GM23248 (cell line): ENCODE measurements around the gene HOXD13.

Source experiments
- EZH2 ChIP-seq: fragments of 200-600 bp; sonication (generic); IDR thresholded peaks from 2 replicates; pipeline ENCODE4 v1.6.1; 2018; ENCODE audit warnings: antibody characterized with exemption, mild to moderate bottlenecking; ENCODE audit not compliant: insufficient read depth, poor library complexity, severe bottlenecking
- EZH2phosphoT487 ChIP-seq: fragments of 200-600 bp; sonication (generic); IDR thresholded peaks from 2 replicates; pipeline ENCODE4 v1.6.1; 2018; ENCODE audit warnings: antibody characterized with exemption, moderate library complexity, mild to moderate bottlenecking, low read depth; ENCODE audit not compliant: insufficient read depth

- TF ChIP-seq EZH2phosphoT487 (no peak), EZH2 (no peak)
Observed at GRCh38 chr2:176136374-176137251, 44.1 kb downstream of the HOXD13 start.
